H1 (cell line): Measurements from ENCODE around the gene EPS8. TPM values are rescaled to one million over a fixed set of nuclear protein-coding genes. Genes with fewer than 3 reads are reported as not detected.

Experiments
- CTCF ChIA-PET: fragments of 300-600 bp; sonication (Branson Sonifier 250); formaldehyde crosslinking; loops from one replicate; lab custom pipeline; 2021; ENCODE audit not compliant: partially characterized antibody; lab: Charles Lee
- POLR2A ChIA-PET: fragments of 300-600 bp; sonication (Branson Sonifier 250); formaldehyde crosslinking; loops from one replicate; lab custom pipeline; 2021; ENCODE audit warnings: inconsistent platforms; ENCODE audit not compliant: partially characterized antibody; lab: Charles Lee
- DNase-seq, 2 experiments: peaks; one replicate each; pipeline versions ENCODE4 v3.0.0 to v3.0.0-alpha.2; 2010 to 2022; ENCODE audit warnings: low spot score in 2 of 2, low read depth in 1 of 2, mixed read lengths in 1 of 2
- FAIRE-seq: peaks from 2 replicates; lab custom pipeline; 2011; peaks lifted over from hg19 to GRCh38; lab: Jason Lieb, UNC
- H2AFZ ChIP-seq: 2 replicates; pipeline ENCODE4 v1.8.1; 2012; ENCODE audit warnings: low read length, inconsistent platforms
- H2AK5ac ChIP-seq: 2 replicates; pipeline ENCODE4 v1.6.1; 2013; ENCODE audit warnings: low read depth, low read length
- H2BK120ac ChIP-seq: replicated peaks from 2 replicates; pipeline ENCODE3; 2013; ENCODE audit warnings: low read depth, low read length, inconsistent platforms
- H2BK12ac ChIP-seq: 2 replicates; pipeline ENCODE4 v1.6.1; 2013; ENCODE audit warnings: low read depth, low read length
- H2BK15ac ChIP-seq: 2 replicates; pipeline ENCODE4 v1.6.1; 2013; ENCODE audit warnings: low read length
- H2BK20ac ChIP-seq: 2 replicates; pipeline ENCODE4 v1.6.1; 2013; ENCODE audit warnings: low read length
- H2BK5ac ChIP-seq: 2 replicates; pipeline ENCODE4 v1.6.1; 2013; ENCODE audit warnings: low read depth, low read length
- H3K14ac ChIP-seq: 2 replicates; pipeline ENCODE4 v1.6.1; 2013; ENCODE audit warnings: inconsistent platforms; ENCODE audit not compliant: insufficient read length
- H3K18ac ChIP-seq: 2 replicates; pipeline ENCODE4 v1.6.1; 2013; ENCODE audit warnings: low read length; ENCODE audit errors: extremely low read depth
- H3K23ac ChIP-seq: 2 replicates; pipeline ENCODE4 v1.6.1; 2013; ENCODE audit warnings: inconsistent platforms; ENCODE audit not compliant: insufficient read length
- H3K23me2 ChIP-seq: 2 replicates; pipeline ENCODE4 v1.6.1; 2013; ENCODE audit warnings: low read depth, low read length
- H3K27ac ChIP-seq: 2 replicates; pipeline ENCODE4 v1.6.1; 2011; ENCODE audit warnings: low read depth, low read length, inconsistent platforms
- H3K27me3 ChIP-seq, 4 experiments: replicated peaks in 1 of 4; 1 replicate in 1 of 4; 2 replicates in 3 of 4; pipeline versions ENCODE4 v1.6.1 to v1.8.1; 2011 to 2013; ENCODE audit warnings: low read length in 3 of 4, mild to moderate bottlenecking in 3 of 4, inconsistent platforms in 2 of 4, mixed read lengths in 2 of 4, moderate library complexity in 1 of 4; ENCODE audit not compliant: control insufficient read depth in 3 of 4, insufficient read depth in 3 of 4; ENCODE audit errors: extremely low read depth in 1 of 4
- H3K36me3 ChIP-seq, 4 experiments: 2 replicates each; pipeline versions ENCODE4 v1.6.1 to v1.8.1; 2011 to 2013; ENCODE audit warnings: mild to moderate bottlenecking in 4 of 4, low read length in 3 of 4, moderate library complexity in 2 of 4, control low read depth in 1 of 4, inconsistent platforms in 1 of 4; ENCODE audit not compliant: insufficient read depth in 4 of 4, control insufficient read depth in 2 of 4
- H3K4ac ChIP-seq: replicated peaks from 2 replicates; pipeline ENCODE3; 2013; ENCODE audit warnings: low read length, low read depth, mixed read lengths, inconsistent platforms; ENCODE audit not compliant: insufficient read length
- H3K4me1 ChIP-seq, 4 experiments: replicated peaks in 1 of 4; 1 replicate in 1 of 4; 2 replicates in 3 of 4; pipeline versions ENCODE4 v1.6.1 to v1.8.1; 2011 to 2013; ENCODE audit warnings: low read length in 3 of 4, inconsistent platforms in 2 of 4, mixed read lengths in 1 of 4; ENCODE audit not compliant: insufficient read depth in 4 of 4, control insufficient read depth in 3 of 4
- H3K4me2 ChIP-seq, 2 experiments: 2 replicates each; pipeline versions ENCODE4 v1.6.1 to v1.8.1; 2011 to 2013; ENCODE audit warnings: low read depth in 2 of 2, low read length in 2 of 2, control low read depth in 1 of 2, inconsistent platforms in 1 of 2, mild to moderate bottlenecking in 1 of 2; ENCODE audit not compliant: insufficient read depth in 1 of 2
- H3K4me3 ChIP-seq, 4 experiments: fragments of 200-600, 300-600 bp in 1 of 4; sonication (generic), shearing (Covaris generic), sonication (Bioruptor Twin) in 1 of 4; 2 replicates each; pipeline versions ENCODE4 v1.5.1 to v1.8.1; 2011 to 2016; ENCODE audit warnings: low read length in 4 of 4, low read depth in 3 of 4, control low read depth in 2 of 4, inconsistent platforms in 2 of 4, mild to moderate bottlenecking in 2 of 4, mixed read lengths in 1 of 4, moderate library complexity in 1 of 4; ENCODE audit not compliant: insufficient read depth in 2 of 4; ENCODE audit errors: extremely low read depth in 1 of 4
- H3K56ac ChIP-seq: replicated peaks from 2 replicates; pipeline ENCODE3; 2013; ENCODE audit warnings: low read depth, mild to moderate bottlenecking, mixed read lengths, low read length, inconsistent platforms; ENCODE audit not compliant: insufficient read length
- H3K79me1 ChIP-seq: 2 replicates; pipeline ENCODE4 v1.6.1; 2013; ENCODE audit warnings: low read depth, low read length, control low read depth
- H3K79me2 ChIP-seq, 2 experiments: 2 replicates each; pipeline versions ENCODE4 v1.6.1 to v1.8.1; 2012 to 2013; ENCODE audit warnings: low read length in 2 of 2, mild to moderate bottlenecking in 2 of 2, inconsistent platforms in 1 of 2; ENCODE audit not compliant: insufficient read depth in 2 of 2, control insufficient read depth in 1 of 2
- H3K9ac ChIP-seq, 4 experiments: replicated peaks in 1 of 4; 1 replicate in 1 of 4; 2 replicates in 3 of 4; pipeline versions ENCODE4 v1.6.1 to v1.8.1; 2011 to 2013; ENCODE audit warnings: low read depth in 3 of 4, low read length in 3 of 4, control low read depth in 2 of 4, mild to moderate bottlenecking in 2 of 4, moderate library complexity in 2 of 4, inconsistent platforms in 1 of 4; ENCODE audit errors: extremely low read depth in 1 of 4
- H3K9me3 ChIP-seq, 2 experiments: 2 replicates each; pipeline versions ENCODE4 v1.6.1 to v1.8.1; 2012 to 2013; ENCODE audit warnings: mild to moderate bottlenecking in 2 of 2, moderate library complexity in 2 of 2, control low read depth in 1 of 2, inconsistent platforms in 1 of 2, low read depth in 1 of 2, low read length in 1 of 2, mixed read lengths in 1 of 2; ENCODE audit not compliant: insufficient read depth in 2 of 2
- H4K20me1 ChIP-seq, 2 experiments: replicated peaks in 1 of 2; 2 replicates each; pipeline versions ENCODE3 to v1.8.1; 2011 to 2013; ENCODE audit warnings: inconsistent platforms in 2 of 2, low read length in 2 of 2, mild to moderate bottlenecking in 1 of 2; ENCODE audit not compliant: insufficient read depth in 2 of 2, control insufficient read depth in 1 of 2
- H4K5ac ChIP-seq: 2 replicates; pipeline ENCODE4 v1.6.1; 2013; ENCODE audit warnings: low read length, low read depth, mixed read lengths, inconsistent platforms; ENCODE audit not compliant: insufficient read length
- H4K8ac ChIP-seq: 2 replicates; pipeline ENCODE4 v1.8.0; 2013; ENCODE audit warnings: mild to moderate bottlenecking, moderate library complexity, low read length, inconsistent platforms; ENCODE audit not compliant: insufficient read depth; ENCODE audit errors: extremely low read depth
- H4K91ac ChIP-seq: replicated peaks from 2 replicates; pipeline ENCODE3; 2013; ENCODE audit warnings: low read length, mixed read lengths, inconsistent platforms; ENCODE audit not compliant: insufficient read length
- GTF2F1 ChIP-seq: IDR thresholded peaks from 2 replicates; pipeline ENCODE4 v1.6.1; 2012; ENCODE audit warnings: low read depth, low read length, improper control_type of control experiment, borderline replicate concordance
- HDAC6 ChIP-seq: IDR thresholded peaks from one replicate; pipeline ENCODE4 v1.7.1; 2012; ENCODE audit warnings: low read depth, mild to moderate bottlenecking, inconsistent platforms, low read length, moderate library complexity
- JUND ChIP-seq: IDR thresholded peaks from 2 replicates; pipeline ENCODE4 v1.6.1; 2011; ENCODE audit warnings: mild to moderate bottlenecking, improper control_type of control experiment, low read length
- RBBP5 ChIP-seq: IDR thresholded peaks from 2 replicates; pipeline ENCODE4 v1.7.1; 2012; ENCODE audit warnings: low read depth, mild to moderate bottlenecking, inconsistent platforms, low read length, moderate library complexity, borderline replicate concordance
- SIN3A ChIP-seq, 2 experiments: IDR thresholded peaks in 1 of 2; conservative IDR thresholded peaks in 1 of 2; 2 replicates each; pipeline ENCODE4 v1.6.1; 2011 to 2012; ENCODE audit warnings: low read length in 2 of 2, improper control_type of control experiment in 1 of 2, low read depth in 1 of 2, mild to moderate bottlenecking in 1 of 2
- SIRT6 ChIP-seq: IDR thresholded peaks from one replicate; pipeline ENCODE4 v1.7.1; 2012; ENCODE audit warnings: low read length, inconsistent platforms
- SIX5 ChIP-seq: IDR thresholded peaks from 2 replicates; pipeline ENCODE4 v1.6.1; 2011; ENCODE audit warnings: mild to moderate bottlenecking, low read depth, low read length
- SP2 ChIP-seq: IDR thresholded peaks from 2 replicates; pipeline ENCODE4 v1.6.1; 2012; ENCODE audit warnings: mild to moderate bottlenecking, low read length, inconsistent platforms
- ZNF274 ChIP-seq: IDR thresholded peaks from 2 replicates; pipeline ENCODE4 v1.7.0; 2012; ENCODE audit warnings: low read length, borderline replicate concordance; ENCODE audit errors: extremely low read depth
- WGBS, 2 experiments: shearing (Covaris generic) in 1 of 2; methylation state at CpG; one replicate each; pipeline versions ENCODE4 v1.1.6 to v1.1.7; 2013 to 2015; ENCODE audit warnings: low lambda C conversion rate in 2 of 2, mixed read lengths in 2 of 2, inconsistent platforms in 1 of 2, low coverage in 1 of 2, missing lambda C conversion rate in 1 of 2; ENCODE audit not compliant: insufficient replicate concordance in 2 of 2, insufficient coverage in 1 of 2, insufficient read length in 1 of 2; ENCODE audit errors: extremely low coverage in 1 of 2, missing lambda C conversion rate in 1 of 2; 5-methylcytosine and 5-hydroxymethylcytosine counted together
- polyA plus RNA-seq, 7 experiments: library from polyadenylated mRNA; depleted of rRNA in 3 of 7; stranded (reverse) in 5 of 7; unstranded in 2 of 7; fragments of >200 nt in 5 of 7; fragments of 200-250 nt in 2 of 7; gene quantifications; 1 replicate in 5 of 7; 2 replicates in 1 of 7; 4 replicates in 1 of 7; pipeline versions ENCODE4 v1.2.1 to v1.2.3, GENCODE V29; 2011 to 2013; ENCODE audit warnings: missing spikeins in 2 of 7, mixed read lengths in 2 of 7
- total RNA-seq: library from RNA; stranded (reverse); fragmentation: NEBNext Ultra II Directional; extraction: Animal tissue kit (Norgen Biotek cat#: 25700); gene quantifications from 2 replicates; pipeline ENCODE4 v1.2.1, GENCODE V29; 2021
- TF ChIP-seq, protein P1 (sequence below): IDR thresholded peaks from 2 replicates; pipeline ENCODE4 v1.6.1; 2012; ENCODE audit warnings: inconsistent platforms

The EPS8 gene
- total and polyA plus RNA-seq, 2 of the 8 experiments (the other 6 are each of a cell fraction or from before 2014, with no cell fraction given), result 3.0 to 4.6 TPM

DNA sequence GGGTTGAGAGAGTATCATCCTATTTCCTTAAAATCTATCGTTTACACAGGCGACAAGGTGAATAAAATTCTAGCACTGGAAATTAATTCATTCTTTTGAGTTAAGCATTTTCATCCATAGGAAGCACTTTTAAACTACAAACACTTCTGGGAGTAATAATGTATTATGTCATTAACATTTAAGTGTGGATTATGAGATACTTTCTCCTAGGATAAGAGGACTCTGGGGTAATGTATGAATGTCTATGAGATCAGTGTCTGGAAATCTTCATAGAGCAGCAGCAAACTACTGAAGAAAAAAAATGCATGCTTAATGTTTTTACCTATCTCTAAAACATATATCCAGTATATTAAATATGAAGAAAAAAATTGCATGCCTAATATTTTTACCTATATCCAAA, 86.9 kb downstream of the EPS8 start:
- H3K56ac ChIP-seq, result no peak overlapping the region
- H2BK12ac ChIP-seq, result no peak overlapping the region
- no peak overlapping the region for H3K14ac ChIP-seq
- no peak overlapping the region for H2BK120ac ChIP-seq
- H2BK20ac ChIP-seq, result no peak overlapping the region
- H2AK5ac ChIP-seq, result no peak overlapping the region
- H4K5ac ChIP-seq, result no peak overlapping the region
- no peak for DNase-seq
- H2AFZ ChIP-seq, result no peak overlapping the region
- peaks cover 0 to 3% (median 0%) of the 10 kb centered on the region in 4 experiments; a peak in 2 of 7 replicates for H3K4me1 ChIP-seq
- no peaks in the 10 kb centered on the region for H3K36me3 ChIP-seq
- H4K20me1 ChIP-seq, result no peaks in the 10 kb centered on the region
- no peaks in the 10 kb centered on the region for H3K23me2 ChIP-seq
- H3K79me2 ChIP-seq, result no peaks in the 10 kb centered on the region
- no peak overlapping the region for H3K4me2 ChIP-seq
- H3K18ac ChIP-seq, result no peak overlapping the region
- no peak for TF ChIP-seq HDAC6
- no peak for TF ChIP-seq SP2
- TF ChIP-seq, protein P1, sequence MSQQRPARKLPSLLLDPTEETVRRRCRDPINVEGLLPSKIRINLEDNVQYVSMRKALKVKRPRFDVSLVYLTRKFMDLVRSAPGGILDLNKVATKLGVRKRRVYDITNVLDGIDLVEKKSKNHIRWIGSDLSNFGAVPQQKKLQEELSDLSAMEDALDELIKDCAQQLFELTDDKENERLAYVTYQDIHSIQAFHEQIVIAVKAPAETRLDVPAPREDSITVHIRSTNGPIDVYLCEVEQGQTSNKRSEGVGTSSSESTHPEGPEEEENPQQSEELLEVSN, result no peak
- no peak for TF ChIP-seq SIX5
- TF ChIP-seq ZNF274, result no peak
- TF ChIP-seq JUND, result no peak
- TF ChIP-seq GTF2F1, result no peak
- TF ChIP-seq RBBP5, result no peak
- TF ChIP-seq SIN3A (conservative IDR thresholded peaks at IDR 0.05 in 1 of 2, IDR thresholded peaks at IDR 0.05 in 1 of 2; ENCODE audit: low read depth in 1 of 2, low read length in 2 of 2), result no peak
- TF ChIP-seq SIRT6, result no peak
- H4K8ac ChIP-seq, result no peak overlapping the region
- POLR2A ChIA-PET, result no interaction called here
- H3K4ac ChIP-seq, result no peak overlapping the region
- no peak overlapping the region for H3K23ac ChIP-seq
- no peaks in the 10 kb centered on the region for H3K27me3 ChIP-seq
- no peak overlapping the region for H3K4me3 ChIP-seq
- CTCF ChIA-PET, result no interaction called here
- FAIRE-seq, result no peak
- no peak overlapping the region for H2BK5ac ChIP-seq
- 97% methylated on average over 2 of the region's 2 CpGs; no CpG with 5 or more reads in 1 of the 2 experiments for WGBS, 2 experiments
- no peak overlapping the region for H3K9ac ChIP-seq
- H3K79me1 ChIP-seq, result no peaks in the 10 kb centered on the region
- H2BK15ac ChIP-seq, result no peak overlapping the region
- H3K27ac ChIP-seq, result no peak overlapping the region
- H3K9me3 ChIP-seq, result no peaks in the 10 kb centered on the region
- H4K91ac ChIP-seq, result no peak overlapping the region
